Forelimb muscle (tissue), 1 donor: Measurements from ENCODE around the gene DPAGT1. TPM values are rescaled to one million over a fixed set of nuclear protein-coding genes. Genes with fewer than 3 reads are reported as not detected.
"Not testable (repeated sequence)": the region's sequence is repeated elsewhere in the genome, so short reads cannot be mapped to it uniquely, and the experiment has no call there.

ENCODE experiments used
- DNase-seq: peaks from one replicate; pipeline ENCODE4 v3.0.0-alpha.2; 2013; ENCODE audit warnings: low read depth
- polyA plus RNA-seq: library from polyadenylated mRNA; unstranded; fragments of 120-200 nt; gene quantifications from one replicate; pipeline ENCODE4 v1.2.1, GENCODE V29; 2013; ENCODE audit not compliant: insufficient read length

The DPAGT1 gene
- polyA plus RNA-seq, 1 donor = 26.3 TPM

- no peak for DNase-seq
These were observed 14.0 kb upstream of the DPAGT1 start for GRCh38 chr11:119115484-119116234.

GRCh38 chr11:119114351-119114750 lies 12.7 kb upstream of the DPAGT1 start:
- no peak for DNase-seq

- DNase-seq = no peak
These were observed 12.1 kb upstream of the DPAGT1 start for GRCh38 chr11:119113716-119114115.

- DNase-seq = no peak
These were observed 10.8 kb upstream of the DPAGT1 start for GRCh38 chr11:119112314-119113020.

- DNase-seq = no peak
These were observed 9.8 kb upstream of the DPAGT1 start for GRCh38 chr11:119111361-119111925.

GRCh38 chr11:119110439-119110838 lies 8.8 kb upstream of the DPAGT1 start:
- no peak for DNase-seq

- DNase-seq = no peak
These were observed 8.2 kb upstream of the DPAGT1 start for GRCh38 chr11:119109843-119110242.

GRCh38 chr11:119108857-119109221 lies 7.2 kb upstream of the DPAGT1 start:
- DNase-seq = no peak

GRCh38 chr11:119108146-119108856 lies 6.6 kb upstream of the DPAGT1 start:
- DNase-seq = no peak

- DNase-seq = no peak
These were observed 6.0 kb upstream of the DPAGT1 start for GRCh38 chr11:119107538-119108145.

GRCh38 chr11:119106564-119107537 lies 5.2 kb upstream of the DPAGT1 start, which contains the start of gene C2CD2L:
C2CD2L (plus strand) TSS chr11:119107344; CDS start chr11:119107742, 398 bp downstream.
- peak; percentile 53 for DNase-seq

GRCh38 chr11:119103793-119104192 lies 2.1 kb upstream of the DPAGT1 start:
- DNase-seq = no peak

- DNase-seq = not testable (repeated sequence)
These were observed 1.6 kb upstream of the DPAGT1 start for GRCh38 chr11:119103161-119103664.

- no peak for DNase-seq
These were observed 477 bp downstream of the DPAGT1 start for GRCh38 chr11:119100994-119101758.

GRCh38 chr11:119100246-119100970 lies 1.2 kb downstream of the DPAGT1 start:
- DNase-seq = no peak

- DNase-seq = no peak
These were observed 1.9 kb downstream of the DPAGT1 start for GRCh38 chr11:119099711-119100110.

GRCh38 chr11:119095066-119095880 lies 6.4 kb downstream of the DPAGT1 start:
- DNase-seq = peak; percentile 96

GRCh38 chr11:119094816-119095065 lies 6.9 kb downstream of the DPAGT1 start:
- DNase-seq = no peak
